Measurements from ENCODE around the gene SIX1.
A peak's percentile ranks its signal among the peaks of the same experiment; 100 is the strongest.

SIX1 gene

DNA sequence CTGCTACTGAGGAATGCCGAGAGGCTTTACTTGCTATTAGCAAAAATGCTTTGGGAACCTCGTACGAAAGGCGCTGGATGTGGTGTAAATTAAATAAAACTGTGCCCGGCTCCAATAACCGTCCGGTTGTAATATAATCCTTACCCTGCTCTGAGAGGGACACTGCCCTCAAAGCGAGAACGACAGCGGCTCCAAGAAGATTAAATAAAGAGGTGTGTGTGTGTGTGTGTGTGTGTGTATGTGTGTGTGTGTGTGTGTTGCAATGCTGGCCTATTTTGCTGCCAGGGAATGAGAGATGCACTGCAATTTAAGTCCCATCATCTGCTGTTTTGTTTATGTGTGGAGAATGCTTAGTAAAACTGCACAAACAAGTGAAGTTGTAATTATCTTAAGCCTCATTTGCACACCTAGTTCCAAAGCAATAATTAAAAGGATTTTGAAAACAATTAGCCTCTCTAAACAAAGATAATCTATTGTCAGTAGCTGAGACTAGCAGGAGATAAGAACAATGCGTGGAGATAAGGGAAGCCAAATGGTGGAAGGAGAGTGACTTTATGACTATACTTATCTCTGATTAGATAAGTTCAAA is 1.2 kb upstream of the SIX1 start (continued):
- no peak for TF ChIP-seq AEBP2 (tag by site-specific recombination; IDR thresholded peaks at IDR 0.05; ENCODE audit: borderline replicate concordance)
- TF ChIP-seq, protein P1, sequence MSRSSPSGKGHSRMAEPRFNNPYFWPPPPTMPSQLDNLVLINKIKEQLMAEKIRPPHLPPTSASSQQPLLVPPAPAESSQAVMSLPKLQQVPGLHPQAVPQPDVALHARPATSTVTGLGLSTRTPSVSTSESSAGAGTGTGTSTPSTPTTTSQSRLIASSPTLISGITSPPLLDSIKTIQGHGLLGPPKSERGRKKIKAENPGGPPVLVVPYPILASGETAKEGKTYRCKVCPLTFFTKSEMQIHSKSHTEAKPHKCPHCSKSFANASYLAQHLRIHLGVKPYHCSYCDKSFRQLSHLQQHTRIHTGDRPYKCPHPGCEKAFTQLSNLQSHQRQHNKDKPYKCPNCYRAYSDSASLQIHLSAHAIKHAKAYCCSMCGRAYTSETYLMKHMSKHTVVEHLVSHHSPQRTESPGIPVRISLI (tag by site-specific recombination; IDR thresholded peaks at IDR 0.05), result no peak
- TF ChIP-seq ZIC2 (tag by site-specific recombination; IDR thresholded peaks at IDR 0.05), result no peak
- peak; percentile 95 for TF ChIP-seq ZSCAN4 (tag by site-specific recombination; IDR thresholded peaks at IDR 0.05)
- no peak for TF ChIP-seq ZNF791 (tag by site-specific recombination; IDR thresholded peaks at IDR 0.05)
- TF ChIP-seq, protein P2, sequence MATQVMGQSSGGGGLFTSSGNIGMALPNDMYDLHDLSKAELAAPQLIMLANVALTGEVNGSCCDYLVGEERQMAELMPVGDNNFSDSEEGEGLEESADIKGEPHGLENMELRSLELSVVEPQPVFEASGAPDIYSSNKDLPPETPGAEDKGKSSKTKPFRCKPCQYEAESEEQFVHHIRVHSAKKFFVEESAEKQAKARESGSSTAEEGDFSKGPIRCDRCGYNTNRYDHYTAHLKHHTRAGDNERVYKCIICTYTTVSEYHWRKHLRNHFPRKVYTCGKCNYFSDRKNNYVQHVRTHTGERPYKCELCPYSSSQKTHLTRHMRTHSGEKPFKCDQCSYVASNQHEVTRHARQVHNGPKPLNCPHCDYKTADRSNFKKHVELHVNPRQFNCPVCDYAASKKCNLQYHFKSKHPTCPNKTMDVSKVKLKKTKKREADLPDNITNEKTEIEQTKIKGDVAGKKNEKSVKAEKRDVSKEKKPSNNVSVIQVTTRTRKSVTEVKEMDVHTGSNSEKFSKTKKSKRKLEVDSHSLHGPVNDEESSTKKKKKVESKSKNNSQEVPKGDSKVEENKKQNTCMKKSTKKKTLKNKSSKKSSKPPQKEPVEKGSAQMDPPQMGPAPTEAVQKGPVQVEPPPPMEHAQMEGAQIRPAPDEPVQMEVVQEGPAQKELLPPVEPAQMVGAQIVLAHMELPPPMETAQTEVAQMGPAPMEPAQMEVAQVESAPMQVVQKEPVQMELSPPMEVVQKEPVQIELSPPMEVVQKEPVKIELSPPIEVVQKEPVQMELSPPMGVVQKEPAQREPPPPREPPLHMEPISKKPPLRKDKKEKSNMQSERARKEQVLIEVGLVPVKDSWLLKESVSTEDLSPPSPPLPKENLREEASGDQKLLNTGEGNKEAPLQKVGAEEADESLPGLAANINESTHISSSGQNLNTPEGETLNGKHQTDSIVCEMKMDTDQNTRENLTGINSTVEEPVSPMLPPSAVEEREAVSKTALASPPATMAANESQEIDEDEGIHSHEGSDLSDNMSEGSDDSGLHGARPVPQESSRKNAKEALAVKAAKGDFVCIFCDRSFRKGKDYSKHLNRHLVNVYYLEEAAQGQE (tag by site-specific recombination; IDR thresholded peaks at IDR 0.05), result no peak
- TF ChIP-seq ZNF391 (tag by site-specific recombination; IDR thresholded peaks at IDR 0.05; ENCODE audit: borderline replicate concordance, low read depth), result peak; percentile 90
- TF ChIP-seq HOXA7 (CRISPR knock-in tag; IDR thresholded peaks at IDR 0.05; ENCODE audit: borderline replicate concordance), result no peak
- TF ChIP-seq ZSCAN16 (tag by site-specific recombination; IDR thresholded peaks at IDR 0.05), result 0 out of 2 replicates have a peak, but pooled peaks have one; percentile 15
- peak; percentile 84 for TF ChIP-seq ZXDB (tag by site-specific recombination; IDR thresholded peaks at IDR 0.05)
- no peak for TF ChIP-seq ZFP3 (tag by site-specific recombination; IDR thresholded peaks at IDR 0.05; ENCODE audit: low read depth)
- TF ChIP-seq ZBTB21 (tag by site-specific recombination; IDR thresholded peaks at IDR 0.05), result 0 out of 2 replicates have a peak, but pooled peaks have one; percentile 44
- TF ChIP-seq ZFP37 (tag by site-specific recombination; IDR thresholded peaks at IDR 0.05), result peak; percentile 59; the same call in 1 of the 2 replicates
- 0 out of 2 replicates have a peak, but pooled peaks have one; percentile 35 for TF ChIP-seq GFI1B (tag by site-specific recombination; IDR thresholded peaks at IDR 0.05)
- peak; percentile 64; the same call in 1 of the 2 replicates for TF ChIP-seq TSHZ1 (tag by site-specific recombination; IDR thresholded peaks at IDR 0.05; ENCODE audit: borderline replicate concordance)
- TF ChIP-seq, protein P3, sequence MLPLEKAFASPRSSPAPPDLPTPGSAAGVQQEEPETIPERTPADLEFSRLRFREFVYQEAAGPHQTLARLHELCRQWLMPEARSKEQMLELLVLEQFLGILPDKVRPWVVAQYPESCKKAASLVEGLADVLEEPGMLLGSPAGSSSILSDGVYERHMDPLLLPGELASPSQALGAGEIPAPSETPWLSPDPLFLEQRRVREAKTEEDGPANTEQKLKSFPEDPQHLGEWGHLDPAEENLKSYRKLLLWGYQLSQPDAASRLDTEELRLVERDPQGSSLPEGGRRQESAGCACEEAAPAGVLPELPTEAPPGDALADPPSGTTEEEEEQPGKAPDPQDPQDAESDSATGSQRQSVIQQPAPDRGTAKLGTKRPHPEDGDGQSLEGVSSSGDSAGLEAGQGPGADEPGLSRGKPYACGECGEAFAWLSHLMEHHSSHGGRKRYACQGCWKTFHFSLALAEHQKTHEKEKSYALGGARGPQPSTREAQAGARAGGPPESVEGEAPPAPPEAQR (tag by site-specific recombination; IDR thresholded peaks at IDR 0.05), result peak; percentile 65; the same call in 1 of the 2 replicates
- TF ChIP-seq GLI2 (tag by site-specific recombination; IDR thresholded peaks at IDR 0.05; ENCODE audit: borderline replicate concordance, low read depth), result peak; percentile 60; the same call in 1 of the 2 replicates
- TF ChIP-seq BCL11A (tag by site-specific recombination; IDR thresholded peaks at IDR 0.05; ENCODE audit: low read depth), result peak; percentile 66; the same call in 1 of the 2 replicates
- peak; percentile 77; the same call in 1 of the 2 replicates for TF ChIP-seq WT1 (tag by site-specific recombination; IDR thresholded peaks at IDR 0.05)
- TF ChIP-seq ZNF302 (tag by site-specific recombination; IDR thresholded peaks at IDR 0.05; ENCODE audit: low read depth), result no peak
- no peak for TF ChIP-seq ZNF202 (tag by site-specific recombination; IDR thresholded peaks at IDR 0.05; ENCODE audit: borderline replicate concordance)
- TF ChIP-seq, protein P4, sequence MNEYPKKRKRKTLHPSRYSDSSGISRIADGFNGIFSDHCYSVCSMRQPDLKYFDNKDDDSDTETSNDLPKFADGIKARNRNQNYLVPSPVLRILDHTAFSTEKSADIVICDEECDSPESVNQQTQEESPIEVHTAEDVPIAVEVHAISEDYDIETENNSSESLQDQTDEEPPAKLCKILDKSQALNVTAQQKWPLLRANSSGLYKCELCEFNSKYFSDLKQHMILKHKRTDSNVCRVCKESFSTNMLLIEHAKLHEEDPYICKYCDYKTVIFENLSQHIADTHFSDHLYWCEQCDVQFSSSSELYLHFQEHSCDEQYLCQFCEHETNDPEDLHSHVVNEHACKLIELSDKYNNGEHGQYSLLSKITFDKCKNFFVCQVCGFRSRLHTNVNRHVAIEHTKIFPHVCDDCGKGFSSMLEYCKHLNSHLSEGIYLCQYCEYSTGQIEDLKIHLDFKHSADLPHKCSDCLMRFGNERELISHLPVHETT (tag by site-specific recombination; IDR thresholded peaks at IDR 0.05), result peak; percentile 71
- peak; percentile 62 for TF ChIP-seq KLF9 (tag by site-specific recombination; IDR thresholded peaks at IDR 0.05; ENCODE audit: low read depth)
- TF ChIP-seq ZNF664 (tag by site-specific recombination; IDR thresholded peaks at IDR 0.05), result no peak
- TF ChIP-seq ZEB2 (tag by site-specific recombination; IDR thresholded peaks at IDR 0.05), result peak; percentile 49
